ENCODE measurements around the gene ATP5PF. TPM values are rescaled to one million over a fixed set of nuclear protein-coding genes. Genes with fewer than 3 reads are reported as not detected.

Gene ATP5PF
- total RNA-seq, 2 experiments from 2014 or later: 70.6 to 164 TPM

DNA sequence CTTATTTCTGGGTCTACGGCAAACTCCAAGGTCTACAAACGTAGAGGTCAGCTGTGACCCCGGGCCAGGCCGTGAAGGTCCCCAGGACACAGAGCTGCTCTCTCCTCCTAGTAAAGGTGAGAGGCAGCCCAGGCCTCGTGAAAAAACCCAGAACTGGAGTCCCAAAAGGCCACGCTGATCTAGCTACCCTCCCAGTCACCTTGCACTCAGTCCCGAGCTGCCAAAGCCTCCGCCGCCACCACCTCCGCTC is 125 bp downstream of the ATP5PF start:
- Histone ChIP-seq H4K20me1 (ENCODE audit: insufficient read depth, low read length) (peaks cover 14% of the 10 kb centered on the region; the same call in 1 of the 2 replicates), H3K36me3 (ENCODE audit: insufficient read depth, low read length) (peaks cover 27% of the 10 kb centered on the region), H3K9me3 (ENCODE audit: low read length) (no peaks in the 10 kb centered on the region), H3K9me2 (ENCODE audit: insufficient read depth, low read length) (no peaks in the 10 kb centered on the region), H3K27ac (ENCODE audit: low read depth, low read length, poor library complexity, severe bottlenecking) (peak overlapping the region; percentile 92), H2AFZ (ENCODE audit: low read length) (peak overlapping the region; percentile 40; the same call in 1 of the 2 replicates), H3K4me1 (ENCODE audit: insufficient read depth, low read length, poor library complexity, severe bottlenecking) (peaks cover 46% of the 10 kb centered on the region), H3K79me2 (ENCODE audit: insufficient read depth, low read depth, low read length) (peaks cover 89% of the 10 kb centered on the region), H3K4me2 (ENCODE audit: low read length) (peak overlapping the region; percentile 69), H3K4me3 (ENCODE audit: low read depth, low read length, poor library complexity, severe bottlenecking) (peak overlapping the region; percentile 85)
- no peak for DNase-seq (ENCODE audit: low spot score)
- no TSS peak for BruUV-seq (replicated peaks)
- intact Hi-C loops (cut with micrococcal nuclease; ENCODE audit: unreplicated experiment): loop anchor here (2.0 to 10.0 kb wide), 3 partner anchors 96 to 232 kb away; partner anchors contain the start of gene JAM2
- ChIA-PET CTCF (ENCODE audit: unreplicated experiment) (interaction anchor here (0.6 to 1.0 kb wide), 2 partner anchors 13 to 126 kb away, joined by 3 to 6 read pairs; no protein-coding TSS in a partner anchor), POLR2A (interaction anchor here (0.5 to 2.8 kb wide), 12 partner anchors 10 to 234 kb away, joined by 3 to 16 read pairs (median 4); no protein-coding TSS in a partner anchor)
- TF ChIP-seq, protein P1, sequence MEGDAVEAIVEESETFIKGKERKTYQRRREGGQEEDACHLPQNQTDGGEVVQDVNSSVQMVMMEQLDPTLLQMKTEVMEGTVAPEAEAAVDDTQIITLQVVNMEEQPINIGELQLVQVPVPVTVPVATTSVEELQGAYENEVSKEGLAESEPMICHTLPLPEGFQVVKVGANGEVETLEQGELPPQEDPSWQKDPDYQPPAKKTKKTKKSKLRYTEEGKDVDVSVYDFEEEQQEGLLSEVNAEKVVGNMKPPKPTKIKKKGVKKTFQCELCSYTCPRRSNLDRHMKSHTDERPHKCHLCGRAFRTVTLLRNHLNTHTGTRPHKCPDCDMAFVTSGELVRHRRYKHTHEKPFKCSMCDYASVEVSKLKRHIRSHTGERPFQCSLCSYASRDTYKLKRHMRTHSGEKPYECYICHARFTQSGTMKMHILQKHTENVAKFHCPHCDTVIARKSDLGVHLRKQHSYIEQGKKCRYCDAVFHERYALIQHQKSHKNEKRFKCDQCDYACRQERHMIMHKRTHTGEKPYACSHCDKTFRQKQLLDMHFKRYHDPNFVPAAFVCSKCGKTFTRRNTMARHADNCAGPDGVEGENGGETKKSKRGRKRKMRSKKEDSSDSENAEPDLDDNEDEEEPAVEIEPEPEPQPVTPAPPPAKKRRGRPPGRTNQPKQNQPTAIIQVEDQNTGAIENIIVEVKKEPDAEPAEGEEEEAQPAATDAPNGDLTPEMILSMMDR (conservative IDR thresholded peaks at IDR 0.05; ENCODE audit: low read length): no peak
- no peak for TF ChIP-seq EZH2phosphoT487 (IDR thresholded peaks at IDR 0.05; ENCODE audit: borderline replicate concordance, low read depth, low read length)

- H3K36me3 ChIP-seq (ENCODE audit: insufficient read depth, low read length): peaks cover 32% of the 10 kb centered on the region
- H3K27ac ChIP-seq (ENCODE audit: low read depth, low read length, poor library complexity, severe bottlenecking): peak overlapping the region; percentile 92
- H3K79me2 ChIP-seq (ENCODE audit: insufficient read depth, low read depth, low read length): peaks cover 89% of the 10 kb centered on the region
- peaks cover 41% of the 10 kb centered on the region for H3K4me1 ChIP-seq (ENCODE audit: insufficient read depth, low read length, poor library complexity, severe bottlenecking)
- H3K4me2 ChIP-seq (ENCODE audit: low read length): peak overlapping the region; percentile 69
- POLR2A ChIA-PET: interaction anchor here (0.5 to 2.8 kb wide), 13 partner anchors 9 to 1224 kb away, joined by 3 to 16 read pairs (median 3); no protein-coding TSS in a partner anchor
- no peaks in the 10 kb centered on the region for H3K9me3 ChIP-seq (ENCODE audit: low read length)
- intact Hi-C loops (cut with micrococcal nuclease; ENCODE audit: unreplicated experiment): loop anchor here (2.0 to 10.0 kb wide), 3 partner anchors 95 to 233 kb away; partner anchors contain the start of gene JAM2
- H4K20me1 ChIP-seq (ENCODE audit: insufficient read depth, low read length): peaks cover 14% of the 10 kb centered on the region; the same call in 1 of the 2 replicates
- CTCF ChIA-PET (ENCODE audit: unreplicated experiment): interaction anchor here (0.6 to 1.0 kb wide), 2 partner anchors 12 to 126 kb away, joined by 3 to 6 read pairs; no protein-coding TSS in a partner anchor
- no TSS peak for BruUV-seq (replicated peaks)
- peak overlapping the region; percentile 40; the same call in 1 of the 2 replicates for H2AFZ ChIP-seq (ENCODE audit: low read length)
- no peaks in the 10 kb centered on the region for H3K9me2 ChIP-seq (ENCODE audit: insufficient read depth, low read length)
- peak overlapping the region; percentile 85 for H3K4me3 ChIP-seq (ENCODE audit: low read depth, low read length, poor library complexity, severe bottlenecking)
- TF ChIP-seq, protein P1 (conservative IDR thresholded peaks at IDR 0.05; ENCODE audit: low read length): no peak
- no peak for TF ChIP-seq EZH2phosphoT487 (IDR thresholded peaks at IDR 0.05; ENCODE audit: borderline replicate concordance, low read depth, low read length)
- peak; percentile 43 for DNase-seq (ENCODE audit: low spot score)
These were observed 648 bp downstream of the ATP5PF start for GRCh38 chr21:25733859-25734653.
